ENCODE results near the gene ZNF81.
"Not testable (repeated sequence)": the region's sequence is repeated elsewhere in the genome, so short reads cannot be mapped to it uniquely, and the experiment has no call there.

DNA sequence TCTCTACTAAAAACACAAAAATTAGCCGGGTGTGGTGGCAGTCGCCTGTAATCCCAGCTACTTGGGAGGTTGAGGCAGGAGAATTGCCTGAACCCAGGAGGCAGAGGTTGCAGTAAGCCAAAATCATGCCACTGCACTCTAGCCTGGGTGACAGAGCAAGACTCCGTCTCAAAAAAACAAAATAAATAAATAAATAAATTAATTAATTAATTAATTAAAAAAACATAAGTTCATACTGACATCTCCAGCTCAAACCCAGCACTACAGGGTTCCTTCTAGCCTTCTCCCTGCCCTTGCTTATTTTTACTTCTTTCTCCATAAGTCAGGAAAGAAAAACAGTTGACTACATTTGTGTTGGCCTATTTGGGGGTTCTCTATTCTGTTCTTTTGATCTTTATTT is 95.3 kb downstream of the ZNF81 start:
- TF ChIP-seq POLR2AphosphoS5 (IDR thresholded peaks at IDR 0.05; ENCODE audit: low read depth, low read length); POLR2A (IDR thresholded peaks at IDR 0.05; ENCODE audit: low read depth, low read length); TAF1 (IDR thresholded peaks at IDR 0.05; ENCODE audit: borderline replicate concordance, low read depth, low read length): not testable (repeated sequence)
